ENCODE data around the gene TSPAN18. TPM values are rescaled to one million over a fixed set of nuclear protein-coding genes. Genes with fewer than 3 reads are reported as not detected.

The TSPAN18 gene
- total and polyA plus RNA-seq, 9 donors: 2.1 to 35.3 (median 14.4) TPM

DNA sequence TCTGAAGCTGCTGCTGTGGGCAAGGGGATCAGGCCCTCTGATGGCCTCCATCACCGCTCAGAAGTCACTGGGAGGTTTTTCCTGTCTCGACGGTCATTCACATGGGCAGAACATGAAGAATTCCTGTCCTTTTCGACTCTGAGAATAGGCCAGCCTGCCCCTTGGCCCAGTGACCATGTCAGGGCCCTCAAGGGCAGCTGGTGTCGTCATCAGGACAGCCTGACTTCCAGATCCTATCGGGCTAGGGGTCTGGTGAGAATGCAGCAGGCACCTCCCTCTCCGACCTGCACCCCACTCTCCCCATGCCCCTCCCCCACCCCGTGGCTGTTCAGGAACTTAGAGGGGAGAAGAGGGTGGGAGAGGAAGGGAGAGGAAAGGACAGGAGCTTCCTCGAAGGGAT, 220.4 kb downstream of the TSPAN18 start:
- no peaks in the 10 kb centered on the region for H3K27me3 ChIP-seq
- H3K27ac ChIP-seq: no peak overlapping the region
- DNase-seq: no peak
- WGBS, 3 donors: 48 to 61% (median 53%) methylated on average over 9 of the region's 9 CpGs
- H3K9me3 ChIP-seq: no peaks in the 10 kb centered on the region
- no peak for TF ChIP-seq POLR2A (IDR thresholded peaks at IDR 0.05)
- TF ChIP-seq, protein P1, sequence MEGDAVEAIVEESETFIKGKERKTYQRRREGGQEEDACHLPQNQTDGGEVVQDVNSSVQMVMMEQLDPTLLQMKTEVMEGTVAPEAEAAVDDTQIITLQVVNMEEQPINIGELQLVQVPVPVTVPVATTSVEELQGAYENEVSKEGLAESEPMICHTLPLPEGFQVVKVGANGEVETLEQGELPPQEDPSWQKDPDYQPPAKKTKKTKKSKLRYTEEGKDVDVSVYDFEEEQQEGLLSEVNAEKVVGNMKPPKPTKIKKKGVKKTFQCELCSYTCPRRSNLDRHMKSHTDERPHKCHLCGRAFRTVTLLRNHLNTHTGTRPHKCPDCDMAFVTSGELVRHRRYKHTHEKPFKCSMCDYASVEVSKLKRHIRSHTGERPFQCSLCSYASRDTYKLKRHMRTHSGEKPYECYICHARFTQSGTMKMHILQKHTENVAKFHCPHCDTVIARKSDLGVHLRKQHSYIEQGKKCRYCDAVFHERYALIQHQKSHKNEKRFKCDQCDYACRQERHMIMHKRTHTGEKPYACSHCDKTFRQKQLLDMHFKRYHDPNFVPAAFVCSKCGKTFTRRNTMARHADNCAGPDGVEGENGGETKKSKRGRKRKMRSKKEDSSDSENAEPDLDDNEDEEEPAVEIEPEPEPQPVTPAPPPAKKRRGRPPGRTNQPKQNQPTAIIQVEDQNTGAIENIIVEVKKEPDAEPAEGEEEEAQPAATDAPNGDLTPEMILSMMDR (IDR thresholded peaks at IDR 0.05): no peak
- TF ChIP-seq EP300 (IDR thresholded peaks at IDR 0.05): no peak
- no peak overlapping the region for H3K4me3 ChIP-seq
- H3K4me1 ChIP-seq (ENCODE audit: insufficient read depth): no peaks in the 10 kb centered on the region
- H3K36me3 ChIP-seq: no peaks in the 10 kb centered on the region
- intact Hi-C loops (cut with DNase I): loop anchor here in 1 of 4 donors (10.0 kb wide), 1 partner anchor 348 kb away; no protein-coding TSS in a partner anchor

- no peak overlapping the region for H3K27ac ChIP-seq
- H3K27me3 ChIP-seq: no peaks in the 10 kb centered on the region
- H3K9me3 ChIP-seq: no peaks in the 10 kb centered on the region
- H3K4me3 ChIP-seq: no peak overlapping the region
- no peaks in the 10 kb centered on the region for H3K36me3 ChIP-seq
- 91 to 95% (median 95%) methylated on average over 3 of the region's 3 CpGs for WGBS, 3 donors
- intact Hi-C loops (cut with DNase I): loop anchor here in 1 of 4 donors (10.0 kb wide), 1 partner anchor 347 kb away; no protein-coding TSS in a partner anchor
- no peak for DNase-seq
- no peaks in the 10 kb centered on the region for H3K4me1 ChIP-seq (ENCODE audit: insufficient read depth)
- TF ChIP-seq, protein P1 (IDR thresholded peaks at IDR 0.05): no peak
Observed at GRCh38 chr11:44948155-44948554, 221.4 kb downstream of the TSPAN18 start.

GRCh38 chr11:44949160-44950030, 222.6 kb downstream of the TSPAN18 start:
- H3K9me3 ChIP-seq: no peaks in the 10 kb centered on the region
- peak in 2 of 5 donors; percentile 28 to 43 for DNase-seq
- H3K4me1 ChIP-seq (ENCODE audit: insufficient read depth): no peaks in the 10 kb centered on the region
- intact Hi-C loops (cut with DNase I): loop anchor here in 1 of 4 donors (10.0 kb wide), 1 partner anchor 345 kb away; no protein-coding TSS in a partner anchor
- H3K27me3 ChIP-seq: no peaks in the 10 kb centered on the region
- peak overlapping the region; percentile 73 for H3K4me3 ChIP-seq
- WGBS, 3 donors: 5 to 6% (median 5%) methylated on average over 52 to 57 of the region's 57 CpGs
- peak overlapping the region in 1 of 2 donors; percentile 49 for H3K27ac ChIP-seq
- TF ChIP-seq POLR2A (IDR thresholded peaks at IDR 0.05) (no peak), EP300 (IDR thresholded peaks at IDR 0.05) (no peak)
- TF ChIP-seq, protein P1 (IDR thresholded peaks at IDR 0.05): no peak
- H3K36me3 ChIP-seq: no peaks in the 10 kb centered on the region

DNA sequence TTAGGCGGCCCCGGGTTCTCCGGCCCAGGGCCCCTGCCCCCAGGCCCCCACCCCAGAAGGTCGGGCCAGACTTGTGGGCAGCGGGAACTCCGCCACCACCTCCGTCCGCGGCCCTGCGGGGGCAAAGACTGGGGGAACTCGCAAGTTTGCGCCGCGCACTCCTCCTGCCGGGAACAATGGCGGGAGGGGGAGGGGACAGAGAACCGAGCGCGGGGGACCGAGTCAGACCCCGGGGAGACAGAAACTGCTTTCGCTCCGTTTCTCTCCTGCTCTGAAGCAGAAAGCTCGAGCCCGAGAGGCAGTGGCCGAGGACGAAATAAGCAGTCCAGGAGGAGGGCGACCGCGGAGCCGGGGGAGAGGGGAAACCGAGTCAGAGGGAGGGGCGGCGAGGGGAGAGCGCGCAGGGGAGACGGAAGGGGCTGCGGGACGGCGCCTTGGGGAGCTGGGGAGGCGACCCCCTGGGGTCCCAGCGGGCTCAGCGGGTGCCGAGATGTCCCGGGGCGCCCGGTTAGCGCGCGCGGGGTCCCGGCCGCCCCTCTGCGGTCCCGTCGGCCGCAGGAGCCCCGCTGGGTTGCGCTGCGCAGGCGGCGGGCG, 223.4 kb downstream of the TSPAN18 start:
- 0 to 1% (median 1%) methylated on average over 57 to 63 of the region's 63 CpGs for WGBS, 3 donors
- H3K36me3 ChIP-seq: no peaks in the 10 kb centered on the region
- DNase-seq: peak; percentile 19 to 63 (median 42)
- intact Hi-C loops (cut with DNase I): no loop called here
- H3K27me3 ChIP-seq: no peaks in the 10 kb centered on the region
- no peaks in the 10 kb centered on the region for H3K4me1 ChIP-seq (ENCODE audit: insufficient read depth)
- H3K4me3 ChIP-seq: peak overlapping the region; percentile 73
- no peaks in the 10 kb centered on the region for H3K9me3 ChIP-seq
- TF ChIP-seq POLR2A (IDR thresholded peaks at IDR 0.05) (no peak), EP300 (IDR thresholded peaks at IDR 0.05) (no peak)
- TF ChIP-seq, protein P1 (IDR thresholded peaks at IDR 0.05): no peak
- peak overlapping the region in 1 of 2 donors; percentile 49 for H3K27ac ChIP-seq

Measured in ovary (tissue), 9 donors.